Lower lobe of right lung (tissue), 2 donors: ENCODE data around the gene KLF15. TPM values are rescaled to one million over a fixed set of nuclear protein-coding genes. Genes with fewer than 3 reads are reported as not detected.
A peak's percentile ranks its signal among the peaks of the same experiment; 100 is the strongest.

ENCODE experiments used
- ATAC-seq, 2 donors: fragments of 200-7000 bp; cut with Tn5 transposase; one replicate each; pipeline ENCODE4 v1.9.1; 2020 to 2022; ENCODE audit warnings: mild to moderate bottlenecking in 2 of 2, moderate library complexity in 2 of 2
- DNase-seq: peaks from one replicate; pipeline ENCODE4 v3.0.0-alpha.2; 2020
- H3K27ac ChIP-seq: fragments of 200-600 bp; one replicate; pipeline ENCODE4 v1.8.0; 2022
- H3K27me3 ChIP-seq: fragments of 200-600 bp; one replicate; pipeline ENCODE4 v1.8.0; 2022; ENCODE audit warnings: low read depth
- H3K36me3 ChIP-seq: fragments of 200-600 bp; one replicate; pipeline ENCODE4 v1.8.0; 2022; ENCODE audit warnings: mild to moderate bottlenecking
- H3K4me1 ChIP-seq: fragments of 200-600 bp; one replicate; pipeline ENCODE4 v1.8.0; 2022
- H3K4me3 ChIP-seq: fragments of 200-600 bp; one replicate; pipeline ENCODE4 v1.8.0; 2022; ENCODE audit warnings: mild to moderate bottlenecking
- H3K9me3 ChIP-seq: fragments of 200-600 bp; one replicate; pipeline ENCODE4 v1.8.0; 2022
- intact Hi-C: fragments of 100-400 bp; cut with DNase I; formaldehyde crosslinking; loops from one replicate; pipeline ENCODE4 v1.11.0; 2022
- long read RNA-seq: library from polyadenylated mRNA; unstranded; transcript quantifications from one replicate; pipeline ENCODE4 v2.0.0, GENCODE V29; 2021
- total RNA-seq: library from RNA; stranded (reverse); fragmentation: NEBNext Ultra II Directional; extraction: Animal tissue kit (Norgen Biotek cat#: 25700); gene quantifications from one replicate; pipeline ENCODE4 v1.2.1, GENCODE V29; 2021
- TF ChIP-seq, protein P1 (sequence below): fragments of 200-600 bp; IDR thresholded peaks from one replicate; pipeline ENCODE4 v1.8.0; 2022; ENCODE audit warnings: antibody characterized with exemption, mild to moderate bottlenecking
- donor health status: DM: no; HTN: yes; CAD: no; lungs with severe emphysema.

The KLF15 gene
- total RNA-seq = 40.1 TPM
- long read RNA-seq, partial matches to known transcripts = 0 of 5 reads
- long read RNA-seq, other reads (novel, unspliced or antisense) = 5 of 5 reads

DNA sequence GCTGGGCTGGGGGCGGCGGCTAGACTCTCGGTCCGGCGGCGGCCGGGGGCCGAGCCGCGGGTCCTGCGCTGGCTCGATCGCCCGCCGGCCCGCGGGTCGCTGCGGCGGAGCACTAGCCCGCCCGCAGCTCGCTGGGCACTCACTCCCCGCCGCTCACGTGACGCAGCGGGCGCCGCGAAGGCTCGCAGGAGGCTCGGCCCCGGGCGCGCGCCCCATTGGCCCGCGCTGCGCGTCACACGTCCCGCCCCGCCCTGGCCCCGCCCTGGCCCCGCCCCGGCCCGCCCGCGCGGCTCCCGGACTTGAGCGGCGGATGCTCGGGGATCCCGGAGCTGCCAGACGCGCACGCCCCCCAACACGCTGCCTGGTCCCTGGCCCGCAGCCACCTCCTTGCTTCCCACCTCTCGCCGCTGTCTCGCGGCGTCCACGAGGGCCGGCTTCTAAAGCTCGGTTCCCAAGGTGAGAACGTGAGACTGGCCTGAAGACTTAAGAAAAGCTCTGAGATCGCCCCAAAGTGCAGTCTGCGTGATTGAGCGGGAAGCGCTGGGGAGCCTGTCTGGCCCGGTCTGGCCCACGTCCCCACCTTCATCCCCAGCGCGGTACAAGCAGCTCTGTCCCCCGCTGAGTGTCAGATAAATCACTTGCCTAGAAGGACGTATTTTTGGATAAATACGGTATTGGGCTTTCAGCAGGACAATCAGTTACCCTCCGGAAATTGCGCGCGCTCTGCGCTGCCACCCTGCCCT, at the start of gene KLF15:
TSS of gene KLF15 (minus strand) at position 114 of the 743 bp plus-strand sequence. CDS start 4,486 bp downstream, outside the sequence.
- Histone ChIP-seq H3K4me3 (peak within 1 kb of the TSS; percentile 77), H3K27me3 (peaks cover 11% of the 10 kb centered on the region), H3K9me3 (no peaks in the 10 kb centered on the region), H3K4me1 (peaks cover 44% of the 10 kb centered on the region), H3K27ac (peak within 1 kb of the TSS; percentile 92), H3K36me3 (peaks cover 3% of the 10 kb centered on the region)
- TF ChIP-seq, protein P1, sequence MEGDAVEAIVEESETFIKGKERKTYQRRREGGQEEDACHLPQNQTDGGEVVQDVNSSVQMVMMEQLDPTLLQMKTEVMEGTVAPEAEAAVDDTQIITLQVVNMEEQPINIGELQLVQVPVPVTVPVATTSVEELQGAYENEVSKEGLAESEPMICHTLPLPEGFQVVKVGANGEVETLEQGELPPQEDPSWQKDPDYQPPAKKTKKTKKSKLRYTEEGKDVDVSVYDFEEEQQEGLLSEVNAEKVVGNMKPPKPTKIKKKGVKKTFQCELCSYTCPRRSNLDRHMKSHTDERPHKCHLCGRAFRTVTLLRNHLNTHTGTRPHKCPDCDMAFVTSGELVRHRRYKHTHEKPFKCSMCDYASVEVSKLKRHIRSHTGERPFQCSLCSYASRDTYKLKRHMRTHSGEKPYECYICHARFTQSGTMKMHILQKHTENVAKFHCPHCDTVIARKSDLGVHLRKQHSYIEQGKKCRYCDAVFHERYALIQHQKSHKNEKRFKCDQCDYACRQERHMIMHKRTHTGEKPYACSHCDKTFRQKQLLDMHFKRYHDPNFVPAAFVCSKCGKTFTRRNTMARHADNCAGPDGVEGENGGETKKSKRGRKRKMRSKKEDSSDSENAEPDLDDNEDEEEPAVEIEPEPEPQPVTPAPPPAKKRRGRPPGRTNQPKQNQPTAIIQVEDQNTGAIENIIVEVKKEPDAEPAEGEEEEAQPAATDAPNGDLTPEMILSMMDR = no peak
- intact Hi-C loops = no loop called here
- DNase-seq (peak; percentile 90), ATAC-seq (peak; percentile 85 to 90)

DNA sequence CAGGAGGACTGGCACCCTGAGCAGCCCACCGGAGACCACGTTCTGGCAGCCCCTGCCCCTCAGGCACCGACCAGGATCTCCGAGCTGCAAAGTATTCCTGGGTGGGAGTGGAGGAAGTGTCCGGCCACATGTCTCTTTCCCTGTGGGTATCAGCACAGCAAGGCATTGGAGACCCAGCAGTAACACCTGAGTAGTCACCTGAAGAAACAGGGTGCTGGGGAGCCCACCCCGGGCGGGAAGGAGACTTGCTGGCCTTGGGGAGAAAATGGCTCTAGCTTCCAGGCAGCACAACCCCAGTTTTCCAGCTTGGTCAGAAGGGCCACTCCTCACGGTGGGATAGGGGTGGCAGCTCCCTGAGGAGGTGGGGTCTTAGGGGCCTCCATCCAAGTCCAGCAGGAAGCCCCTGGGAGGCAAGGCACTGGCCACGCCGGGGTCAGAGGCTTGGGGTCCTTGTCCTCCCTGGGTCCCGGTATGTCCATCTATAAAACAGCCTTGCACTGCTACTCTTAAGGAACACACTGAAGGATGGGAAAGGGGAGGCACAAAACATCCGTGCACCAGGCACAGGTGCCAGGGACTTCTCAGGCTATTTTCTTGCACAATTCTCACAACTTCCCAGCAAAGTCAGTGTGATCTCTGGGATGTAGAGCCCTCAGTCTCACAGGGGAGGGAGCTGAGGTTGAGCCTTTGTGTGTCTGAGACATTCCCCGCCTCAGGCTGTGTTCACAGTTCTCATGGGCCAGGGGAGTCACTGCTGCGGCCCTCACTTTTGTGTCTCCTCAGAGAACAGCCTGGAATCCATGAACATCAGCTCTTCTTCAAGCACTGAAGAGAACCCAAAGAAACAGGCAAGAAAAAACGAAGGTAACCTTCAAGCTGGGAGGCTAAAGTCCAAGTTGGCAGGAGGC, 49.4 kb upstream of the KLF15 start:
- TF ChIP-seq, protein P1 = no peak
- no peaks in the 10 kb centered on the region for H3K9me3 ChIP-seq
- ATAC-seq (no peak), DNase-seq (no peak)
- intact Hi-C loops = no loop called here
- no peaks in the 10 kb centered on the region for H3K36me3 ChIP-seq
- no peaks in the 10 kb centered on the region for H3K27me3 ChIP-seq
- no peak overlapping the region for H3K4me3 ChIP-seq
- H3K4me1 ChIP-seq = no peaks in the 10 kb centered on the region
- no peak overlapping the region for H3K27ac ChIP-seq

- Histone ChIP-seq H3K27me3 (no peaks in the 10 kb centered on the region), H3K9me3 (no peaks in the 10 kb centered on the region), H3K36me3 (no peaks in the 10 kb centered on the region), H3K4me1 (no peaks in the 10 kb centered on the region), H3K27ac (no peak overlapping the region), H3K4me3 (no peak overlapping the region)
- ATAC-seq (no peak), DNase-seq (no peak)
- intact Hi-C loops = no loop called here
- TF ChIP-seq, protein P1 = no peak
Measured at GRCh38 chr3:126402666-126403302, 45.6 kb upstream of the KLF15 start.

GRCh38 chr3:126402178-126402577, 45.0 kb upstream of the KLF15 start:
- intact Hi-C loops = no loop called here
- TF ChIP-seq, protein P1 = no peak
- H3K4me1 ChIP-seq = no peaks in the 10 kb centered on the region
- H3K27ac ChIP-seq = no peak overlapping the region
- H3K36me3 ChIP-seq = no peaks in the 10 kb centered on the region
- no peak overlapping the region for H3K4me3 ChIP-seq
- no peak for DNase-seq
- H3K27me3 ChIP-seq = no peaks in the 10 kb centered on the region
- no peak for ATAC-seq
- H3K9me3 ChIP-seq = no peaks in the 10 kb centered on the region

GRCh38 chr3:126401611-126402160, 44.5 kb upstream of the KLF15 start:
- Histone ChIP-seq H3K4me1 (no peaks in the 10 kb centered on the region), H3K27ac (no peak overlapping the region), H3K4me3 (no peak overlapping the region)

More at GRCh38 chr3:126401611-126402160, 44.5 kb upstream of the KLF15 start:
- no peaks in the 10 kb centered on the region for H3K27me3 ChIP-seq
- ATAC-seq (no peak), DNase-seq (no peak)
- H3K9me3 ChIP-seq = no peaks in the 10 kb centered on the region
- intact Hi-C loops = no loop called here
- no peaks in the 10 kb centered on the region for H3K36me3 ChIP-seq
- TF ChIP-seq, protein P1 = no peak
